Caki2 (cell line): ENCODE results near the gene RARG. TPM values are rescaled to one million over a fixed set of nuclear protein-coding genes. Genes with fewer than 3 reads are reported as not detected.
A peak's percentile ranks its signal among the peaks of the same experiment; 100 is the strongest.
"Not testable (repeated sequence)": the region's sequence is repeated elsewhere in the genome, so short reads cannot be mapped to it uniquely, and the experiment has no call there.

Source experiments
- DNase-seq: peaks from one replicate; pipeline ENCODE4 v3.0.0-alpha.2; 2015; ENCODE audit warnings: low read depth
- in situ Hi-C: cut with HindIII; loops from 2 replicates; pipeline ENCODE4 v1.10.0; 2016; ENCODE audit warnings: low sequenced_read_pairs, low pct_unique_long_range_greater_than_20kb, mixed read lengths
- total RNA-seq: library from RNA; depleted of rRNA; stranded (reverse); fragments of >200 nt; shearing (Covaris generic); gene quantifications from 2 replicates; pipeline ENCODE4 v1.2.3, GENCODE V29; 2014; ENCODE audit warnings: low replicate concordance

RARG gene
- total RNA-seq, 1 experiment from 2014 or later = 28.6 TPM

GRCh38 chr12:53186745-53187144 is 45.3 kb downstream of the RARG start:
- in situ Hi-C loops = no loop called here

GRCh38 chr12:53185582-53186153 is 46.3 kb downstream of the RARG start:
- no peak for DNase-seq
- in situ Hi-C loops = no loop called here

More at GRCh38 chr12:53186745-53187144, 45.3 kb downstream of the RARG start:
- DNase-seq = no peak

GRCh38 chr12:53184828-53185227 is 47.2 kb downstream of the RARG start:
- DNase-seq = no peak
- in situ Hi-C loops = no loop called here

GRCh38 chr12:53182903-53183302 is 49.1 kb downstream of the RARG start:
- DNase-seq = no peak

GRCh38 chr12:53181935-53182334 is 50.1 kb downstream of the RARG start:
- in situ Hi-C loops = no loop called here
- no peak for DNase-seq

More at GRCh38 chr12:53182903-53183302, 49.1 kb downstream of the RARG start:
- in situ Hi-C loops = no loop called here

- in situ Hi-C loops = no loop called here
- DNase-seq = no peak
Observed at GRCh38 chr12:53180931-53181645, 50.9 kb downstream of the RARG start.

- in situ Hi-C loops = no loop called here
- DNase-seq = peak; percentile 100
Observed at GRCh38 chr12:53180220-53180930, 51.6 kb downstream of the RARG start, which contains the start of the genes CSAD and ZNF740. TSS of gene CSAD (minus strand) at chr12:53180925. CDS start at chr12:53173470, 7,455 bp downstream. TSS of gene ZNF740 (plus strand) at chr12:53180722. CDS start at chr12:53181984, 1,262 bp downstream.

GRCh38 chr12:53179687-53180219 is 52.3 kb downstream of the RARG start:
- in situ Hi-C loops = no loop called here

GRCh38 chr12:53178803-53179202 is 53.2 kb downstream of the RARG start:
- in situ Hi-C loops, DNase-seq: not testable (repeated sequence)

More at GRCh38 chr12:53179687-53180219, 52.3 kb downstream of the RARG start:
- no peak for DNase-seq

GRCh38 chr12:53177447-53177846 is 54.6 kb downstream of the RARG start:
- in situ Hi-C loops, DNase-seq: not testable (repeated sequence)

GRCh38 chr12:53176750-53177149 is 55.3 kb downstream of the RARG start:
- in situ Hi-C loops = no loop called here
- no peak for DNase-seq

GRCh38 chr12:53174881-53175491 is 57.0 kb downstream of the RARG start:
- in situ Hi-C loops = no loop called here
- DNase-seq = peak; percentile 46

GRCh38 chr12:53173085-53173715 is 58.8 kb downstream of the RARG start:
- no peak for DNase-seq

GRCh38 chr12:53172352-53172751 is 59.7 kb downstream of the RARG start:
- no peak for DNase-seq
- in situ Hi-C loops = no loop called here

More at GRCh38 chr12:53173085-53173715, 58.8 kb downstream of the RARG start:
- in situ Hi-C loops = no loop called here

GRCh38 chr12:53171725-53172329 is 60.2 kb downstream of the RARG start:
- no peak for DNase-seq
- in situ Hi-C loops = no loop called here

GRCh38 chr12:53170876-53171724 is 60.9 kb downstream of the RARG start:
- in situ Hi-C loops = no loop called here
- no peak for DNase-seq

- no peak for DNase-seq
- in situ Hi-C loops = no loop called here
Observed at GRCh38 chr12:53170215-53170614, 61.8 kb downstream of the RARG start.
